IPS-20b (cell line): ENCODE results near the gene SUN1.
"Not testable (repeated sequence)": the region's sequence is repeated elsewhere in the genome, so short reads cannot be mapped to it uniquely, and the experiment has no call there.

Source experiments
- H3K27ac ChIP-seq: one replicate; pipeline ENCODE4 v1.5.1; 2013; ENCODE audit warnings: low read length
- H3K27me3 ChIP-seq: 2 replicates; pipeline ENCODE4 v1.6.1; 2013; ENCODE audit warnings: mild to moderate bottlenecking, low read length, inconsistent platforms; ENCODE audit not compliant: insufficient read depth
- H3K36me3 ChIP-seq: 2 replicates; pipeline ENCODE4 v1.6.1; 2013; ENCODE audit warnings: low read depth, mild to moderate bottlenecking, inconsistent platforms, low read length, moderate library complexity; ENCODE audit not compliant: insufficient read depth
- H3K4me1 ChIP-seq: 2 replicates; pipeline ENCODE4 v1.6.1; 2013; ENCODE audit warnings: mild to moderate bottlenecking, control low read depth, inconsistent platforms, low read length, moderate library complexity; ENCODE audit not compliant: insufficient read depth
- H3K4me3 ChIP-seq: 2 replicates; pipeline ENCODE4 v1.5.1; 2013; ENCODE audit warnings: mild to moderate bottlenecking, low read length, inconsistent platforms
- H3K9ac ChIP-seq: 2 replicates; pipeline ENCODE4 v1.6.1; 2013; ENCODE audit warnings: low read depth, mild to moderate bottlenecking, inconsistent platforms, low read length, moderate library complexity
- H3K9me3 ChIP-seq: 2 replicates; pipeline ENCODE4 v1.6.1; 2013; ENCODE audit warnings: mild to moderate bottlenecking, low read depth, low read length, inconsistent platforms; ENCODE audit not compliant: insufficient read depth

Gene SUN1

DNA sequence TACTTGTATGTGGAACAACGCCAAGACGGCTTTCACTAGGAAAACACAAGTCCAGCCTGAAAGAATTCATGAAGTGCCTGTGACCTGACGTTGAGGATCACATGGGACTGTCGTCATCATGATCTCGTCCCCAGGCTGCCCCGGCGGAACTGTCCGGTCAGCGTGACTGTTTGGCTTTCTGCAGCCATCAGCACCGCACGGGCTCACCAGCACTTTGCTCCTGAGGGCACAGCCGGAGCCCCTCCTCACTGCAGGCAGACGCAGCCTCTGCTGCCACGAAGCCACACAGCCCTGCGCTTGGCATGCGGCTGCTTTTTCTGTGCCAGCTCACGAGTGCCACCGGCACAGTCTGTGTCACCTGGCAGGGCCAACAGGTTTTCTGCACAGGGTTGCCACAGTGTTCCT lies 34.7 kb downstream of the SUN1 start:
- Histone ChIP-seq H3K9me3 (no peaks in the 10 kb centered on the region), H3K4me1 (no peaks in the 10 kb centered on the region), H3K9ac (no peak overlapping the region), H3K36me3 (peaks cover 81% of the 10 kb centered on the region), H3K4me3 (no peak overlapping the region), H3K27me3 (no peaks in the 10 kb centered on the region), H3K27ac (no peak overlapping the region)

DNA sequence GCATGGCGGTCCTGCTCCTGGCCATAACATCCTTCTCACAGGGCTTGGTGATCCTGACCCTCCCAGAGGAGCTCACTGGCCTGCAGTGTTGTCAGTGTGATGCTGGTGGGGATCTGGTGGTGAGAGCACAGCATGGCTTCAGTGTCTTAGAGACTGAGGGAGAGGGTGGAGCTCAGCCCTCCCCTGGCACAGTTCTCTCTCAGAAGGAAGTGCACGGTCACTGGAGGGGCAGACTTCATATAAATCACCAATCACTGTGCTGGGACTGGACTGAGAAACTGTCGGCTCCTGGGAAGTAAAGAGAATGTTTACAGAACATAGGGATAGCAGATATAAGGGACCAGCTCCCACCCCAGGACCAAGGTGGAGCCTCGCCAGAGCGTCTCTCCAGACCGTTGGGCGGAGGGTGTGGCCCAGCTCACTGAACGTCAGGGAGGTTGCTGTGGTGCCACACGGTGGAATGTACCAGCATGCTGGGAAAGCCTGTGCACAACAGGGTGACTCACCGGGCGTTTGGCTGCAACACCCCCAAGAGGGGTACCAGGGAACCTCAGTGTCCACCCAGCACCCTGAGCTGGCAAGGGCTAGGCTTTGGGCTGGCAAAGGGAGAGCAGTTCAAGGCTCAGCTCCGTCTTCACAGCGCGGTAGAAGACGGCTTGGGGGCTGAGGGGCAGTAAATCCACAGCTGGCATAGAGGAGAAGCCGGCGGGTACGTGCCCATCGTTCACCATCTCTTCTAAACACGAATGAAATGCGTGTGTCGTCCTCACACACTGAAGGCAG lies 35.3 kb downstream of the SUN1 start:
- Histone ChIP-seq H3K9ac (no peak overlapping the region), H3K27ac (no peak overlapping the region), H3K27me3 (no peaks in the 10 kb centered on the region), H3K4me1 (no peaks in the 10 kb centered on the region), H3K9me3 (no peaks in the 10 kb centered on the region), H3K4me3 (no peak overlapping the region), H3K36me3 (peaks cover 81% of the 10 kb centered on the region)

DNA sequence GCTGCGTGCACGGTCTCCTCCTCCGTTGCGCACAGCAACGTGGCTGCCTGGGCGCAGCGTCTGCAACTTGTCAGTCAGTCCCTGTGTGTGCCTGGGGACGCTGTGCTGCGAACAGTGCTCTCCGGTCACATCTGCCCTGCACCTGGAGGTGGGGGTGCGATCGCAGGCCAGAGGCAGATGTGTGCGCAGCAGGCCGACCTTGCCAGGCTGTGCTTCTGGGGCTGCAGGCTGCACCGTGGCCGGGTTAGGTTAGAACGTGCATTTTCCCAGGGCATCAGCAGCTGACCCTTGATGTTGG lies 35.9 kb downstream of the SUN1 start:
- no peaks in the 10 kb centered on the region for H3K27me3 ChIP-seq
- H3K27ac ChIP-seq = no peak overlapping the region
- no peak overlapping the region for H3K9ac ChIP-seq
- H3K9me3 ChIP-seq = no peaks in the 10 kb centered on the region
- H3K4me3 ChIP-seq = no peak overlapping the region
- peaks cover 79% of the 10 kb centered on the region for H3K36me3 ChIP-seq
- H3K4me1 ChIP-seq = no peaks in the 10 kb centered on the region

DNA sequence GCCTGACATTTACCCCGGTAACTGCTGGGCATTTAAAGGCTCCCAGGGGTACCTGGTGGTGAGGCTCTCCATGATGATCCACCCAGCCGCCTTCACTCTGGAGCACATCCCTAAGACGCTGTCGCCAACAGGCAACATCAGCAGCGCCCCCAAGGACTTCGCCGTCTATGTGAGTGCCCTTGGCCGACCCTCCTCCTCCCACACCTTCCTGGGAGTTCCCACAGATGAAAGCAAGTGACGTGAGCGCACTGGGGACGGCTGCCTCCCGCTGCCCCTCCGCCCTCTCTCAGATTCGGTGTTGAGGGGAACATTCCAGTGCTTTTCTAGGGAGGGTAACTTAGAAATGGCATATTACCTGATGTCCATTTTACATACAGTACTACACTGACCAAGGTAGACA lies 37.1 kb downstream of the SUN1 start:
- Histone ChIP-seq H3K9ac (no peak overlapping the region), H3K9me3 (no peaks in the 10 kb centered on the region), H3K4me1 (peaks cover 4% of the 10 kb centered on the region; the same call in 1 of the 2 replicates), H3K27ac (no peak overlapping the region), H3K36me3 (peaks cover 78% of the 10 kb centered on the region), H3K4me3 (no peak overlapping the region), H3K27me3 (no peaks in the 10 kb centered on the region)

DNA sequence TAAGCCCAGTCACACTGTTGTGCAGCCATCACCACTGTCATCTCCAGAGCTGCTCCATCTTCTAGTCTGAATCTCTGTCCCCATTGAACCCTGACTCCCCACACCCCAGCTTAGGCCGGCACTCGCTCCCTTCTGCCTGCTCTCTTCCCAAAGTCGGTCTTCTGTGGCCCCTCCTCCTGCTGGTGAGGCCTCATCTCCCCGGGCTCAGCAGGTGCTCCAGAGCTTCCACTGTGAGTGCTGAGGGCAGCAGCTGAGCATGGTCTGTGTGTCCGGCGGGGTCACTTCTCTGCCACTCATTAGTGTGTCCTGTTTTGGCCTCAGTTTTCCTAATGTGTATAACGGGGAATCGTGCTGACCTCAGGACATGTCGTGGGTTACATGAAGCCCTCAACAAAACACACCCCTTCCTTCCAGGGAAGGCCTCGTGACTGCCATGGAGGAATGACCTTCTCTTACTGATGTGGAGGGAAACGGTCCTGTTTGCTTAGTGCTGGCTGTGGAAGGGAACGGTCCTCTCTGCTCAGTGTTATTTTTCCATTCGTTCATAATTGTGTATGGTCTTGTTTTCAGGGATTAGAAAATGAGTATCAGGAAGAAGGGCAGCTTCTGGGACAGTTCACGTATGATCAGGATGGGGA lies 39.7 kb downstream of the SUN1 start:
- H3K9ac ChIP-seq = no peak overlapping the region
- no peaks in the 10 kb centered on the region for H3K9me3 ChIP-seq
- H3K4me3 ChIP-seq = no peak overlapping the region
- H3K27ac ChIP-seq = no peak overlapping the region
- no peaks in the 10 kb centered on the region for H3K27me3 ChIP-seq
- peaks cover 4% of the 10 kb centered on the region; the same call in 1 of the 2 replicates for H3K4me1 ChIP-seq
- H3K36me3 ChIP-seq = peaks cover 71% of the 10 kb centered on the region

DNA sequence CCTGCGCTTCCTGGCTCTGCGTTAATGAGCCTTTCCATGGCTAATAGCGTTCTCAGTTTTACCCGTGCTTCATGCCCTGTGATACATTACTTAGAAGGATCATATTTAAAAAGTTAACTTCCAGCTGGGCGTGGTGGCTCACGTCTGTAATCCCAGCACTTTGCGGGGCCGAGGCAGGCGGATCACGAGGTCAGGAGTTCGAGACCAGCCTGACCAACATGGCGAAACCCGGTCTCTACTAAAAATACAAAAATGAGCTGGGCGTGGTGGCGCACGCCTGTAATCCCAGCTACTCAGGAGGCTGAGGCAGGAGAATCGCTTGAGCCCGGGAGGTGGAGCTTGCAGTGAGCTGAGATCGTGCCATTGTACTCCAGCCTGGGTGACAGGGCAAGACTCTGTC lies 40.4 kb downstream of the SUN1 start:
- H3K27me3 ChIP-seq, H3K4me3 ChIP-seq, H3K27ac ChIP-seq, H3K9ac ChIP-seq, H3K4me1 ChIP-seq, H3K9me3 ChIP-seq: not testable (repeated sequence)
- peaks cover 65% of the 10 kb centered on the region for H3K36me3 ChIP-seq

DNA sequence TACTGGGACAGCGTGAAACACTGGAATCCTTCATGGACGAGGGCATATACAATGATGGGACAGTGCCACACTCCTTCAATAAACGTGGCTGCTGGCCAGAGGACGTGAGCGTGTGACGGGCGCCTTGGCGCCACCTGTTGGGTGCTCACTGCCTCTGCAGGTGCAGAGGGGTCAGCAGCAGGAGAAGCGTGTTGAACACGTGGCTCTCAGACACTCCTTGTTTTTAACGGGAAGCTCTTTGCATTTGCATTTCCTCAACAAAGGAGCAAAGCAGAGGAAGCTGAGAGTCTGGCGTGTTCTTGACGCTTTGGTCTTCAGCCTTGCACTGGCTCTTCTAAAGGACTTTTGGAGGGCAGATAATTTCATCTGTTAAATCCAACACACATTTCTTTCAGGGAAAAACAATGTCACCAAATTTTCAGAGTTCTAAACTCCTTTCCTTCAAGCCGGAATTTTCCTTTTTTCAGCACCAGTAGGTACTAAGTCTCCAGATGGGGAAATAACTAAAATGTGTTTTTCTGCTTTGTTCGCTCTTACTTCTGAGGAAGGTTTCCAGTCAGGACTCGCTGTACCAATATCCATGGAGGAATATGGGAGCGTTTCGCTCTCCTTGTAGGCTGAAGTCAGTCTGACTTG lies 41.2 kb downstream of the SUN1 start:
- Histone ChIP-seq H3K4me3 (no peak overlapping the region), H3K36me3 (peaks cover 58% of the 10 kb centered on the region), H3K27me3 (no peaks in the 10 kb centered on the region), H3K9ac (peak overlapping the region; percentile 34; the same call in 1 of the 2 replicates), H3K27ac (no peak overlapping the region), H3K4me1 (peaks cover 4% of the 10 kb centered on the region; the same call in 1 of the 2 replicates), H3K9me3 (no peaks in the 10 kb centered on the region)

DNA sequence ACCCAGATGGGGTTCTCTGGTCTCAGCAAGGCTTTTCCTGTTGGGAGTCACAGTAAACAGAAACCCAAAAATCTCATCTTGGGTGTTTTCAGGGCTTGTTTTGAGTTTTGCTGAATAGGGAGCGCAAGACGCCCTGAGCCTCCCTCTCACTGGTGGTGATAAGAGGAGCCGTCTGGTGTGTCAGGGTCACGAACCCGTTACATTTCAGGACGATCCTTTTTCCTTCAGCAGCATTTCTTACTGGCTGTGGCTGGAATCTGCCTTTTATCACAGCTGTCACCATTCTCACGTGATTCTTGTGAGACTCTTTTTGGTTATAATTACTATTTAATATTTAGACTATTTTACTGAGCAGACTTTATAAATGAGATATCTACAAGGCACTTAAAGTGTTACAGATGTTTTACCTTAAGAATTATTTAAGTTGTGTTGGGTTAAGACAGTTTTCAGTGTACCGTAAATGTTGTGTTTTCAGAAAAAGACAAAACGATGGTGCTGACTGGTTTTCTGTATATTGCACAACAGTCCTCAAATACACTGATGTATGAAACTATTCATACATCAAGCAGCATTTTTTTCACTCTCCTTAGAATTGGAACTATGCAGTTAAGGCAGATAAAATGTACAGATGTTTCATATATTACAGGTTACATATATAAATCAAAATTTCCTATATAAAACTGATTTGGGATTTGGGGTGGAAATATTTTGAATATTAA lies 41.9 kb downstream of the SUN1 start:
- Histone ChIP-seq H3K27ac (no peak overlapping the region), H3K9ac (peak overlapping the region; percentile 34; the same call in 1 of the 2 replicates)

DNA sequence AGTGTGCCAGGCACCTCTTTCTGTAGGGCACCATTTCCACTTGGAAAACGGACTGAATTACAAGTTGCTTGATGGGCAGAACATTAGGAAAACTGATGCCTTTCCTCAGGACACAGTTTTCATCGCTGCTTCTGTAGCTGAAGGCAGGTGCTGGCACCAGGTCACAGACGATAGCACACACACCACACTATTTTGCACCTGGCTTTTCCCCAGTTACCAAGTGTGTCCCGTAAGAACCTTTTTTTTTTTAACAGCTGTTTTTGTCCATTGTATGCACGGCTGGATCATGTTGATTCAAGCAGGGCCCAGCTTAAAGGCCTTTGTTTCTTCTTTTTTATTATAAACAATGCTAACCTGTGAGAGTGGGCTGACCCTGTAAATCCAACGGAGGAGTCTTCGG lies 42.8 kb downstream of the SUN1 start:
- peak overlapping the region; percentile 41; the same call in 1 of the 2 replicates for H3K9ac ChIP-seq
- peaks cover 59% of the 10 kb centered on the region for H3K36me3 ChIP-seq
- H3K27me3 ChIP-seq = no peaks in the 10 kb centered on the region
- H3K4me3 ChIP-seq = no peak overlapping the region
- H3K9me3 ChIP-seq = no peaks in the 10 kb centered on the region
- H3K27ac ChIP-seq = no peak overlapping the region
- peaks cover 4% of the 10 kb centered on the region; the same call in 1 of the 2 replicates for H3K4me1 ChIP-seq

More for the DNA sequence above, 41.9 kb downstream of the SUN1 start:
- no peaks in the 10 kb centered on the region for H3K27me3 ChIP-seq
- H3K4me3 ChIP-seq = no peak overlapping the region
- peaks cover 4% of the 10 kb centered on the region; the same call in 1 of the 2 replicates for H3K4me1 ChIP-seq
- H3K9me3 ChIP-seq = no peaks in the 10 kb centered on the region
- H3K36me3 ChIP-seq = peaks cover 61% of the 10 kb centered on the region

DNA sequence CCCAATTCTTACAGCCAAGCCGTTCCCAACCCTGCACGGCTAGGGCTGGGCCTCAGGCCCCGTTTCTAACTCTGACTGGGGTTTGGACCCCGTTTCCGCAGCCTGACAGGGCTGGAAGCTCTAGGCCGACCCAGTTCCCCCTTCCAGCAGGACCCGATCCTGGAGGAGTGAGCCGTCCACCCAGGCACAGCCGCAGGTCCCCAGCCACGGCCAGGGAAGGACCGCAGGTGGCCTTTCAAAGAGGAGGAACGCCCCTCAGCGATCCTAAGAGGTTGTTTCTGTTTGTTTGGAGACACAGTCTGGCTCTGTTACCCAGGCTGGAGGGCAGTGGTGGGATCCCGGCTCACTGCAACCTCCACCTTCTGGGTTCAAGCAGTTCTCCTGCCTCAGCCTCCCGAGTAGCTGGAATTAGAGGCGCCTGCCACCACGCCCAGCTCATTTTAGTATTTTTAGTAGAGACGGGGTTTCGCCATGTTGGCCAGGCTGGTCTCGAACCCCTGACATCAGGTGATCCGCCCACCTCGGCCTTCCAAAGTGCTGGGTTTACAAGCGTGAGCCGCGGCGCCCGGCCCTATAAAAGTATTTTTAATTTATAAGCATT lies 43.3 kb downstream of the SUN1 start:
- no peaks in the 10 kb centered on the region for H3K27me3 ChIP-seq
- no peak overlapping the region for H3K4me3 ChIP-seq
- peaks cover 4% of the 10 kb centered on the region; the same call in 1 of the 2 replicates for H3K4me1 ChIP-seq
- H3K36me3 ChIP-seq = peaks cover 53% of the 10 kb centered on the region
- no peaks in the 10 kb centered on the region for H3K9me3 ChIP-seq
- peak overlapping the region; percentile 41; the same call in 1 of the 2 replicates for H3K9ac ChIP-seq
- H3K27ac ChIP-seq = no peak overlapping the region
